ENCODE data around the gene HOXC11. TPM values are rescaled to one million over a fixed set of nuclear protein-coding genes. Genes with fewer than 3 reads are reported as not detected.

Gene HOXC11
- total RNA-seq, 1 donor from 2014 or later, result not detected

DNA sequence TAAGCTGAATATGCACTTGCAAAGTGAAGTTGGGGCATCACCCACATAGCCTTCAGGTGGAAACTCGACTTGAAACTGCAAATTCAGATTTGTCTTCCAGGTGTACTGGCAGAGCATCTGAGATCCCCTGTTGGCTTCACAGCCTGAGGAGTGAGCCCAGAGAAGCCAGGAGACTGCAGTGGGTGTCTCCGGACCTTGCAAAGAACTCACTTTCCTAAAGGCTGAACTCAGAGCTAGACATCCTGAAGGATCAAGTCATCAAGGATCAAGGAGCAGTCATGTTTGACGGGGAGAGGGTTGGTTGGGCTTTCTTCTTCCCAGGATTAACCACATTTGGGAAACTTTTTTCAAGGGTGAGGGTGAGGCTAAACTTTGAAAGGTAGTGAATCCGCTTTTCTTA, 43.4 kb upstream of the HOXC11 start:
- H3K27ac Mint-ChIP-seq (ENCODE audit: unreplicated experiment), result no peak overlapping the region
- no peaks in the 10 kb centered on the region for H3K36me3 Mint-ChIP-seq (ENCODE audit: unreplicated experiment)
- no peak for DNase-seq
- H3K27me3 Mint-ChIP-seq (ENCODE audit: unreplicated experiment), result peaks cover 35% of the 10 kb centered on the region
- no peaks in the 10 kb centered on the region for H3K4me1 Mint-ChIP-seq (ENCODE audit: low read depth, unreplicated experiment)
- H3K9me3 Mint-ChIP-seq (ENCODE audit: unreplicated experiment), result peaks cover 2% of the 10 kb centered on the region
- TF ChIP-seq CTCF (IDR thresholded peaks at IDR 0.05; ENCODE audit: partially characterized antibody, unreplicated experiment), result no peak
- no peak overlapping the region for H3K4me3 Mint-ChIP-seq (ENCODE audit: unreplicated experiment)

DNA sequence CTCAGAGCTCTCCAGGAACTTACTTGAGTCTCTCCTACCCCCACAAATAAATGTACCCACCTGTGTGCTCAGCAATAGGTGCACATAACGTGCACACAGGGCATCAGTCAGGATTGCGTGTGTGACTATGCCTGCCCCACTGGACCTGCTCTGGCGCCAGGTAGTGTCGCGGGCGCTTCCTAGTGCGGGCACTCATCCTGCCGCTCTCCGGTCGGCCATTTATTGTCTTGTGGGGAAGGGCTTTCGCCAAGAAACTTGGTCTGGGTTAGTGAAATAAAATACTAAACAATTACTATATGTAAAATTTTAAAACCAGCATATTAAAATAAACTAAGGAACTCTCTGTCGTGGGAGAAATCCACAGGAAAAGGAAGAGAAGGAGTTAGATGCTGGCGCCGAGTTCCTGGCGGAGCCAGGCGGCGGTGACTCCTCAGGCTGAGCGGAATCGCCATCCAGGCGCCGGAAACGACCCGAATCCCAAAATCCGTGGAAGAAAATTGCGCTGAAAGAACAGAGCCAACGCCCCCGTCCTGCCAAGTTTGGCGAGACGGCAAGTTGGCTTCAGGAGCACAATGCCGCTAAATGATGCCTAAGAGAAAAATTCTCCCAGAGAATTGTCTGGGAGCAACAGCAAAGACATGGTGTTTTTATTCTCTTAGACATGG, 42.2 kb upstream of the HOXC11 start:
- DNase-seq, result no peak

GRCh38 chr12:53931844-53932581, 40.9 kb upstream of the HOXC11 start:
- H3K9me3 Mint-ChIP-seq (ENCODE audit: unreplicated experiment), result peaks cover 4% of the 10 kb centered on the region
- no peak for TF ChIP-seq CTCF (IDR thresholded peaks at IDR 0.05; ENCODE audit: partially characterized antibody, unreplicated experiment)
- peaks cover 46% of the 10 kb centered on the region for H3K27me3 Mint-ChIP-seq (ENCODE audit: unreplicated experiment)
- no peak overlapping the region for H3K27ac Mint-ChIP-seq (ENCODE audit: unreplicated experiment)
- no peak overlapping the region for H3K4me3 Mint-ChIP-seq (ENCODE audit: unreplicated experiment)
- H3K36me3 Mint-ChIP-seq (ENCODE audit: unreplicated experiment), result no peaks in the 10 kb centered on the region
- H3K4me1 Mint-ChIP-seq (ENCODE audit: low read depth, unreplicated experiment), result peaks cover 1% of the 10 kb centered on the region
- DNase-seq, result no peak

More for the DNA sequence above, 42.2 kb upstream of the HOXC11 start:
- Mint-ChIP-seq H3K27ac (ENCODE audit: unreplicated experiment) (no peak overlapping the region), H3K4me3 (ENCODE audit: unreplicated experiment) (no peak overlapping the region), H3K4me1 (ENCODE audit: low read depth, unreplicated experiment) (peaks cover 1% of the 10 kb centered on the region), H3K36me3 (ENCODE audit: unreplicated experiment) (no peaks in the 10 kb centered on the region), H3K9me3 (ENCODE audit: unreplicated experiment) (peaks cover 2% of the 10 kb centered on the region), H3K27me3 (ENCODE audit: unreplicated experiment) (peaks cover 43% of the 10 kb centered on the region)
- TF ChIP-seq CTCF (IDR thresholded peaks at IDR 0.05; ENCODE audit: partially characterized antibody, unreplicated experiment), result no peak

DNA sequence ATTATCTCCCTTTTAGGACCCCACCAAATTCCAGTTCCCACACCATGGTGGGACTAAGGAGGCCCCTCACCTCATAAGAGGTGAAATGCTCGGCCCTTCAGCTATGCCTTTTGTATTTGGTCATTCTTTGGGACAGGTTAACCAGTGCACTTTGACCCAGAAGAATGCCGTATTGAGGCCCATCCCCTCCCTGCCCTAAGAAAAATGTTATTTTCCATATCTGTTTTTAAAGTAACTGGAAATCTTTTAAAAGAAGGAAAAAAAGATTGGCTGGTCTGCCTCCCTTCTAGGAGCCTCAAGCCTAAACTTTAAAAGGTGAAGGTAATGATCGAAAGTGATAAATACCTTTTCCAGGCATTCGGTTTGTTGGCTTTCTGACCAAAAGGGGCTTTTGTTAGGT, 40.0 kb upstream of the HOXC11 start:
- Mint-ChIP-seq H3K9me3 (ENCODE audit: unreplicated experiment) (peaks cover 4% of the 10 kb centered on the region), H3K36me3 (ENCODE audit: unreplicated experiment) (no peaks in the 10 kb centered on the region), H3K27me3 (ENCODE audit: unreplicated experiment) (peaks cover 49% of the 10 kb centered on the region), H3K27ac (ENCODE audit: unreplicated experiment) (no peak overlapping the region), H3K4me1 (ENCODE audit: low read depth, unreplicated experiment) (peaks cover 1% of the 10 kb centered on the region), H3K4me3 (ENCODE audit: unreplicated experiment) (no peak overlapping the region)
- no peak for DNase-seq
- no peak for TF ChIP-seq CTCF (IDR thresholded peaks at IDR 0.05; ENCODE audit: partially characterized antibody, unreplicated experiment)

Measured in glutamatergic neuron (in vitro differentiated cells).